Loucy (cell line): ENCODE measurements around the gene DHRS4L2.
A peak's percentile ranks its signal among the peaks of the same experiment; 100 is the strongest.
"Not testable (repeated sequence)": the region's sequence is repeated elsewhere in the genome, so short reads cannot be mapped to it uniquely, and the experiment has no call there.

Experiments
- H2AFZ ChIP-seq: fragments of 200-600 bp; sonication (generic); 2 replicates; pipeline ENCODE4 v1.6.0; 2016; ENCODE audit warnings: antibody characterized with exemption, mild to moderate bottlenecking, low read length, moderate library complexity
- H3F3A ChIP-seq: fragments of 200-600 bp; 2 replicates; pipeline ENCODE4 v1.6.0; 2016; ENCODE audit warnings: antibody characterized with exemption, low read depth, mild to moderate bottlenecking
- H3K27me3 ChIP-seq: fragments of 200-600 bp; sonication (generic); 2 replicates; pipeline ENCODE4 v1.6.1; 2014; ENCODE audit warnings: low read length, mild to moderate bottlenecking; ENCODE audit not compliant: insufficient read depth, poor library complexity, severe bottlenecking
- H3K36me3 ChIP-seq: fragments of 200-600 bp; sonication (generic); 2 replicates; pipeline ENCODE4 v1.6.1; 2016; ENCODE audit warnings: low read length; ENCODE audit not compliant: insufficient read depth
- H3K4me1 ChIP-seq: fragments of 200-600 bp; sonication (generic); 2 replicates; pipeline ENCODE4 v1.5.1; 2014; ENCODE audit warnings: low read length, mild to moderate bottlenecking; ENCODE audit not compliant: insufficient read depth, poor library complexity, severe bottlenecking
- H3K4me2 ChIP-seq: fragments of 200-600 bp; sonication (generic); 2 replicates; pipeline ENCODE4 v1.6.0; 2014; ENCODE audit warnings: antibody characterized with exemption, low read length, low read depth, mild to moderate bottlenecking; ENCODE audit not compliant: poor library complexity, severe bottlenecking
- H3K4me3 ChIP-seq: fragments of 200-600 bp; sonication (generic); 2 replicates; pipeline ENCODE4 v1.5.1; 2014; ENCODE audit warnings: low read length, mild to moderate bottlenecking, mixed read lengths; ENCODE audit not compliant: poor library complexity, severe bottlenecking
- H3K79me2 ChIP-seq: fragments of 200-600 bp; sonication (generic); 2 replicates; pipeline ENCODE4 v1.6.1; 2014; ENCODE audit warnings: low read length; ENCODE audit not compliant: insufficient read depth
- H3K9ac ChIP-seq: fragments of 200-600 bp; sonication (generic); 2 replicates; pipeline ENCODE4 v1.6.0; 2014; ENCODE audit warnings: mild to moderate bottlenecking, low read depth, low read length, moderate library complexity; ENCODE audit not compliant: poor library complexity, severe bottlenecking
- H3K9me2 ChIP-seq: fragments of 200-600 bp; sonication (generic); replicated peaks from 2 replicates; pipeline ENCODE4 v1.6.1; 2016; ENCODE audit warnings: low read depth, low read length, mixed read lengths
- H3K9me3 ChIP-seq: fragments of 200-600 bp; sonication (generic); 2 replicates; pipeline ENCODE4 v1.6.1; 2014; ENCODE audit warnings: mild to moderate bottlenecking, antibody characterized with exemption, low read length, low read depth; ENCODE audit not compliant: insufficient read depth
- H4K20me1 ChIP-seq: fragments of 200-600 bp; sonication (generic); 2 replicates; pipeline ENCODE4 v1.6.0; 2014; ENCODE audit warnings: antibody characterized with exemption, low read length, mild to moderate bottlenecking; ENCODE audit not compliant: insufficient read depth, poor library complexity, severe bottlenecking
- CTCF ChIP-seq: fragments of 200-600 bp; sonication (generic); conservative IDR thresholded peaks from 2 replicates; pipeline ENCODE4 v1.5.1; 2014; ENCODE audit warnings: mild to moderate bottlenecking, antibody characterized with exemption, low read length
- EZH2phosphoT487 ChIP-seq: fragments of 200-600 bp; IDR thresholded peaks from 2 replicates; pipeline ENCODE4 v1.6.1; 2018; ENCODE audit warnings: antibody characterized with exemption, mild to moderate bottlenecking, moderate library complexity, borderline replicate concordance

Gene DHRS4L2

GRCh38 chr14:24042746-24043145, 54.0 kb downstream of the DHRS4L2 start:
- Histone ChIP-seq H2AFZ (no peak overlapping the region), H3K4me1 (peaks cover 9% of the 10 kb centered on the region), H4K20me1 (no peaks in the 10 kb centered on the region), H3K9me3 (no peaks in the 10 kb centered on the region), H3K9ac (no peak overlapping the region), H3K9me2 (no peaks in the 10 kb centered on the region), H3K4me2 (no peak overlapping the region), H3K4me3 (no peak overlapping the region), H3K27me3 (no peaks in the 10 kb centered on the region), H3F3A (no peaks in the 10 kb centered on the region), H3K79me2 (no peaks in the 10 kb centered on the region), H3K36me3 (no peaks in the 10 kb centered on the region)
- no peak for TF ChIP-seq CTCF
- TF ChIP-seq EZH2phosphoT487 = no peak

GRCh38 chr14:24049002-24049401, 60.3 kb downstream of the DHRS4L2 start:
- not testable (repeated sequence) for H3K27me3 ChIP-seq, H3K4me2 ChIP-seq, H3F3A ChIP-seq, H3K9me3 ChIP-seq, H3K9me2 ChIP-seq, H2AFZ ChIP-seq, H3K36me3 ChIP-seq, H3K4me3 ChIP-seq, H3K9ac ChIP-seq, H4K20me1 ChIP-seq, H3K79me2 ChIP-seq
- H3K4me1 ChIP-seq = peaks cover 17% of the 10 kb centered on the region

- H3K9ac ChIP-seq = peak overlapping the region; percentile 81
- H3K9me2 ChIP-seq, H3F3A ChIP-seq, H3K27me3 ChIP-seq, H3K4me3 ChIP-seq, H3K79me2 ChIP-seq, H2AFZ ChIP-seq, H4K20me1 ChIP-seq, H3K9me3 ChIP-seq, H3K36me3 ChIP-seq: not testable (repeated sequence)
- H3K4me1 ChIP-seq = peaks cover 17% of the 10 kb centered on the region
- H3K4me2 ChIP-seq = peak overlapping the region; percentile 100
Measured at GRCh38 chr14:24050753-24051152, 62.0 kb downstream of the DHRS4L2 start.

GRCh38 chr14:24051176-24051788, 62.6 kb downstream of the DHRS4L2 start:
- no peaks in the 10 kb centered on the region for H3K36me3 ChIP-seq
- H3F3A ChIP-seq = no peaks in the 10 kb centered on the region
- peak overlapping the region; percentile 87 for H3K4me3 ChIP-seq
- H3K79me2 ChIP-seq = no peaks in the 10 kb centered on the region
- H3K4me2 ChIP-seq = peak overlapping the region; percentile 100
- H3K9me2 ChIP-seq = no peaks in the 10 kb centered on the region
- TF ChIP-seq CTCF (no peak), EZH2phosphoT487 (no peak)
- peak overlapping the region; percentile 96 for H2AFZ ChIP-seq
- H3K9me3 ChIP-seq = no peaks in the 10 kb centered on the region
- H3K9ac ChIP-seq = peak overlapping the region; percentile 81
- peaks cover 17% of the 10 kb centered on the region for H3K4me1 ChIP-seq
- no peaks in the 10 kb centered on the region for H4K20me1 ChIP-seq
- no peaks in the 10 kb centered on the region for H3K27me3 ChIP-seq
